HG03558 (cell line): Measurements from ENCODE around the gene VENTX.
"Not testable (repeated sequence)": the region's sequence is repeated elsewhere in the genome, so short reads cannot be mapped to it uniquely, and the experiment has no call there.

ENCODE experiments used
- ATAC-seq: cut with Tn5 transposase; IDR thresholded peaks from one replicate; pipeline ENCODE4 v1.9.1; 2021; ENCODE audit warnings: moderate number of reproducible peaks; ENCODE audit not compliant: unreplicated experiment; ENCODE audit errors: extremely low read depth

The VENTX gene

DNA sequence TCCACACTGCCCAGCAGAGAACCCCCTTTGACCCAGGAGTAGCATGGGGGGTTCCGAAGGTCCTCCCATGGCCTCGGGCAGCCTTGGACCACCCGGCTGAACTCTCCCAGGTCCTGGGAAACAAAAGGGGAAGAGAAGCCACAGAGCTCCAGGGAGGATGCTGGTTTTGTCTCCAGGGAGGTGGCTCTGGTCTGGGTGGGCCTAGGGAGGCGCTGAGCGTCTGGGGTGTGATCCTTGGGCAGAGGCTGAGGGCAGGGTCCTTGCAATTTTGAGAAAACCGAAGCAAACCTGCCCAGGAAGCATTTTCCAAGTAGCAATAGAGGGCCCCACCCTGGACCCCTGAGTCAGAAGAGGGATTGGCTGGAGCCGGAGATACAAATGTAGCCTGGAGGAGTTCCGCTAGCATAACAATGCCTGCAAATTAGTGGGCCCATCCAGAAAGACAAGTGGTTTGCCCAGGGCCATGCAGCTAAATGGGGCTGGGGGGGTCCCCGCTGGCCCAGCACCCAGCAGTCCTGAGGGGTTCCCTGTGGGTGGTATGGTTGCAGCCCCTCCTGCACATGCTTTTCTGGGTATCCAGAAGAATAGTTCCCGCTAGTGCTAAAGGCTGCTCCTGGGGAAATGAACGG lies 5.6 kb upstream of the VENTX start:
- ATAC-seq = no peak

DNA sequence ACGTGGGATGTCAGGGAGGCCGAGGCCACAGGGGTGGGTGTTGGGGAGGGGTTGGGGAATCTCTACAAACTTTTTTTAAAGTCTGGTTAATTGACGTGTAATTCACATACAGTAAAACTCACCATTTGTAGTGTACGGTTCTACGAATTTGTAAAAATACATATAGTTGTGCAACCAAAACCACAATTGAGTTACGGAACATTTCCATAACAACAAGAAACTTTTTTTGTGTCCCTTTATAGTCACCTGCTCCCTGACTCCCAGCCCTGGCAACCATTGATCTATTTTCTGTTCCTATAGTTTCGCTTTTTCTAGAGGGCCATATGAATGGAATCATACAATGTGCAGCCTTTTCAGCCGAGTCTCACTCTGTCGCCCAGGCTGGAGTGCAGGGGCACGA lies 2.9 kb upstream of the VENTX start:
- ATAC-seq = not testable (repeated sequence)

DNA sequence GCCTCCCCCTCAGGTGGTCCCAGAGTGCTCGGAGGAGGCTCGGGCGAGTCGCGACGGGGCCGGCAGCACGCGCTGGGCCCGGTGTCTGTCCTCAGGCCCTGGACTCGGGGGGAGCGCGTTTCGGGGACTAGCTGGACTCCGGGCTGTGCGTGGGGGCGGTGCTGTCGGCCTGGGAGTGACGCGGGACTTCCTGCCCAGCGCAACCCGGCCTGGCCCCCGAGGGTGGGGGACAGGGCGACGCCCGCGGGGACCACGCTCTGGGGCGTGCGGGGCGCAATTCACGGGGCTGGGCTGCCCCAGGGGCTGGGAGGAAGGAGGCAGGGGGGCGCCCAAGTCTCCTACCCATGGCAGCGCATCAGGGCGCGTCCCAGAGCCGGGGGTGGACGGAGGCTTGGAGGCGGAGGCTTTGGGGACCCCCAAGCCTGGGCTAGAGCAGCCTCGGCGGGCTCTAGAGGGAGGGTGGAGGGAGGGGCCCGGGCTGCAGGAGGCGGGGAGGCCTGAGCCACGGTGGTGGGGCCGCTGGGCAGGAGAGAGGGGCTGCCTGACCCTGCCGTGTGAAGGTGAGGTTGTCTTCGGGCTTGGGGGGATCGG lies 2.3 kb upstream of the VENTX start:
- ATAC-seq = no peak

DNA sequence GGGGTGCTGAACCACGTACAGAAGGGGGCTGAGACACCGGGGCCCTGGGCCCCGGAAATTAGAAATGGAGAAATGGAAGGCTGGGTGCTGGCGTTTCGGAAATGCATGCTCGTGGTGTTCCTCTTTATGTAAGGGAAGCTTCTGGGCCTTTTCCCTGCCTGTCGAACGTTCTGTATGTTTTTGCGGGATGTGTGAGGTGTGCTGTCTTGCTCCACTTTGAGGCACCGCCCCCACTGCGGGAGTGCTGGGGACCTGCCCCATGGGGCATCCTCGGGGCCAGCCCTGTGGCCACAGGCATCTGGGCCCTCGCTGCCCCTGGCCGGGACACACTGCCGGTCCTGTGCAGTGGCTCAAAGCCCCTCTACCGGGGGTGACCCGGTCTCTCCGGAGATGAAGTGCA lies 1.7 kb upstream of the VENTX start:
- no peak for ATAC-seq

DNA sequence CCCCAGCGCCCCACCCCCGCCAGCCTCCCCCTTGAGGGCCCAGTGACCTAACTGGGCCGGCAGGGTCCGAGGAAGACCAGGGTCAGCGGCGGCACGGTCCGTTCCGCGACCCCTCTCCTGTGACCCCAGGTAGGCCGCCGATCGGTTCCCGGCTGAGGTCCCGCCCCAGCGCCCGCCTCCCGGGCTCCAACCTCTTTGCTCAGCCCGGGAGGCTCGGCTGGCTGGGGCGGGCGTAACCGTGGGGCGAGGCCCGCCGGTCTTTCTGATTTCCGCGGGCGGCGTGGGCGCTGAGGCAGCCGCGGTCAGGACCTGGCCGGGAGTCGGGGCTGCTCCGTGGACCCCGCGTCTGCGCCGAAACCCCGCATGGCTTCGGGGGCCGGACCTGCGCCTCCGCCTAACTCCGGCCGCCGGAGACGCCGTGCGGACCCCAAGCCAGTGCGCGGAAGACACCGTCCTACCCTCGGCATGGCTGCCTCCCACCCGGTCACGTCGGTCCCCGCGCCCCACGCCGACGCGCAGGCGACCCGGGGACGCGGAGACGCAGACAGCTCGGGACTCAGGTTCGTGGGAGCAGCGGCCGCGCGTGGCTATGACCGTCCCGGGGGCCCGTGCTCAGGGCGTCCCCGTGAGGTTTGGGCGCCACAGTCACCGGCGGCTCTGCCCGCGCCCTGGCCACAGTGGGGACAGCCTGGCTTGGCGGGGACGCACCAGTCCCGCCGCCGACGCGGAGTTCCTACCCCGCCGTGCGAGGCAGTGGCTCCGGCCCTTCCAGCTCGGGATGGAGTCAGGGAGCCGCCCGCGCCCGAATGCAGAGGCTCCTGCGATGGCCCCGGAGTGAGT lies 1.0 kb upstream of the VENTX start:
- no peak for ATAC-seq

DNA sequence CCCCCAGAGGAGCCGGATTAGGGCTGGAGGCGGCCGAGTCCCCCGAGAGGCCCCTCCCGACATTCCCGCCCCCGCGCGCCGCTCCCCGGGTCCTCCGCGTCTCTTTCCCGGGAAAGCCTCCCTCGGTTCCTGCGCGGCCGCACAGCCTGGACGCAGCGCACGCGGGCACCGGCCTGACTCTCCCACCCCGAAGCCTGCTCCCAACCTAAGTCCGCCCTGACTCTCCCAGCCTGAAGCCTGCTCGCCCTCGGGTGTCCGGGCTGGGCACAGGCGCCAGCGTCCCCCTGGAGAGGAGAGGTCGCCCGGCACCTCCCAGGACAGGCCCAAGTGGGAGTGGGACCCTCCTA lies 441 bp upstream of the VENTX start:
- no peak for ATAC-seq

DNA sequence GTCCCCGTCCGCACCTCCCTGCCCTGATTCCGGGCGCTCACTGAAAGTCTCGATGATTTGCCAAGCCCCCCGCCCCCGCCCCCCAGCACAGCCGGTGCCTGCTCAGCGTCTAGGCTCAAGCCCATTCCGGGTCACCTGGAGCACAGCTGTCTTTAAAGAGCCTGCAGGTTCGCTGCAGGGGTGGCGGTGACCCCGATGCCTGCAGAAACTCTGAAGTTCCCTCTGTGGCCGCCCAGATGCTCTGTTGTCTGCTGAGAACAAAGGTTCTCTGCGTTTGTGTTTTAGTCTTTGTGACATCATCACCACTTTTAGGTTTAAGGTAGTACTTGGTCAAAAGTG lies 780 bp downstream of the VENTX start:
- no peak for ATAC-seq

DNA sequence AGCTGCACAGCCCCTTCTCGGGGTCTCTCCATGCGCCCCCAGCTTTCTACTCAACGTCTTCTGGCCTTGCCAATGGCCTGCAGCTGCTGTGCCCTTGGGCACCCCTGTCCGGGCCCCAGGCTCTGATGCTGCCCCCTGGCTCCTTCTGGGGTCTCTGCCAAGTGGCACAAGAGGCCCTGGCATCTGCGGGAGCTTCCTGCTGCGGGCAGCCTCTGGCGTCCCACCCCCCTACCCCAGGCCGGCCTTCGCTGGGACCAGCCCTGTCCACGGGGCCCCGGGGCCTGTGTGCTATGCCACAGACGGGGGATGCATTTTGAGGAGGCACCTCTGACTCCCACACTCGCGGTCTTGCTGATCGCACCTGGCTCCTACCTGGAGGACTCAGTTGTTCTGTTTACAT lies 2.3 kb downstream of the VENTX start:
- no peak for ATAC-seq

DNA sequence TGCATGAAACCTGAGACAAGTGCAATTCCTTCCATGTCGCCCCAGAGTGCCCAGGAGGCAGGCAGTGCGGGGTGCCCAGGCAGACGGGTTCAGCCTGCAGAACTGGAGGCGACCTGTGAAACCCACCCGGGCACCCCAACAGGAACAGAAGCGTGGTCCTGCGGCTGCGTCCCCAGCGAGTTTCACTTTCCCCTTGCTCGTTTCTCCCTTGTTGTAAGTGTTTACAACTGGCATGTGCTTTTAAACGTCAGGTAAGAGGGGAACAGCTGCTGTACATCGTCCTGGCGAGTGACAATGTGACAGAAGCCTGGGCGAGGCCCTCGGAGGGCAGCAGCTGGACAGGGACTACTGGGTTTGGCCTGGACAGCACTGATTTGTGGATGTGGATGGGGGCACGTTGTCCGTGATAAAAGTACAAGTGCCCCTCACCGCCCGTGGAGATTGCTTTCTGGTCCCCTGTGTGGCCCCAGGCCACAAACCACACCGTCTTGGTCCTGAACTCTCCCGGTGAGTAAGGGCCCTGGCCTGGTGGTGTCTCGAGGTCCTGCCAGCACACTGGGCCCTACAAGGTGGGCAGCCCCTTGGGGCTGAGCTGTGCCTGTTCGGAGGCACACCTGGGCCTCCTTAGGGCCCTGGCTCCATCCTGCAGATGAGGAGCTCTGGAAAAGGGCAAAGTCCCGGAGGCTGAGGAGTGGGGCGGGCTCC lies 4.0 kb downstream of the VENTX start:
- no peak for ATAC-seq

DNA sequence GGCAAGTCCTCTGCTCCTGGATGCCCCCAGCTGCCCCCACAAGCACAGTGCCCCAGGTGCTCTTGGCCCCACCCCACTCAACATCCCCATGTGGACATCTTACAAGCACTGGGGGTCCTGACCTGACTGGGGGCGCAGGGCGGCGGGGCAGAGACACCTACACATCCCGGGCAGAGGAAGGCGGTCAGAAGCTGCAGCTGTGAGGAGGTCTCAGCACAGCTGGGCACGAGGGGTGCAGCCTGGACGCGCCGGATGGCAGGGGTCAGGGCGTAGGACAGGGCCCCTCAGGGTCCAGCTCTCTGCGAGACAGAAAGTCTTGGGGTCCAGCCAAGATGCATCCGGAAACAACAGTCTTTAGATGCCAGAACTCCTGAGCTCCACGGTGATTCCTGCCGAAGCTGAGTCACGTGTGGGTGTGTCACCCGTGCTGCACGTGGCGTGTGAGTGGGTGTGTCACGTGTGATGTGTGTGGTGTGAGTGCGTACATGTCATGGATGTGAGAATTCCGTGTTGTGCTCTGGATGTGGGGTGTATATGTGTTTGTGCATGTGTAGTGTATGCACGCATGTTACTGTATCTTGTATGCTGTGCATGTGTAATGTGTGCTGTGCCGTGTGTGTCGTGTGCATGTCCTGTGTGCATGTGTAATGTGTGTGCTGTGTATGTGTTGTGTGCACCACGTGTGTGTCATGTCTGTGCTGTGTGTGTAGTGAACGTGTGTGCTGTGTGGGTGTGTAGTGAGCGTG lies 5.1 kb downstream of the VENTX start:
- no peak for ATAC-seq

DNA sequence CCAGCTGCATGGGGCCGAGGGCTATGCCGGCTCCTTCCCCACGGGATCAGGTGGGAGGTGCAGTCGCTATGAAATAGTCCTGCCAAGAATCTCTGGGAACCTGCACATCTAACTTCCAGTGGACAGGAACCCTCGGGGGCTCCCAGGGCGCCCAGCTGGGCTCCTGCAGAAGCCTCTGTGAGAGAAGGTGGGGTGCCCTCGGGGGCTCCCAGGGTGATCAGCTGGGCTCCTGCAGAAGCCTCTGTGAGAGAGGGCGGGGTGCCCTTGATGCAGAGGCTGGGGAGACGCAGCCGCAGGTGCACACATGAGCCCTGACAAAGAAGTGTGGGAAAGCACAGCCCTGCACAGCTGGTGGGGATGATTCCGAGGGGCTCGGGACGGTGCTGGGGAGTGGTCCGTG lies 5.9 kb downstream of the VENTX start:
- no peak for ATAC-seq

DNA sequence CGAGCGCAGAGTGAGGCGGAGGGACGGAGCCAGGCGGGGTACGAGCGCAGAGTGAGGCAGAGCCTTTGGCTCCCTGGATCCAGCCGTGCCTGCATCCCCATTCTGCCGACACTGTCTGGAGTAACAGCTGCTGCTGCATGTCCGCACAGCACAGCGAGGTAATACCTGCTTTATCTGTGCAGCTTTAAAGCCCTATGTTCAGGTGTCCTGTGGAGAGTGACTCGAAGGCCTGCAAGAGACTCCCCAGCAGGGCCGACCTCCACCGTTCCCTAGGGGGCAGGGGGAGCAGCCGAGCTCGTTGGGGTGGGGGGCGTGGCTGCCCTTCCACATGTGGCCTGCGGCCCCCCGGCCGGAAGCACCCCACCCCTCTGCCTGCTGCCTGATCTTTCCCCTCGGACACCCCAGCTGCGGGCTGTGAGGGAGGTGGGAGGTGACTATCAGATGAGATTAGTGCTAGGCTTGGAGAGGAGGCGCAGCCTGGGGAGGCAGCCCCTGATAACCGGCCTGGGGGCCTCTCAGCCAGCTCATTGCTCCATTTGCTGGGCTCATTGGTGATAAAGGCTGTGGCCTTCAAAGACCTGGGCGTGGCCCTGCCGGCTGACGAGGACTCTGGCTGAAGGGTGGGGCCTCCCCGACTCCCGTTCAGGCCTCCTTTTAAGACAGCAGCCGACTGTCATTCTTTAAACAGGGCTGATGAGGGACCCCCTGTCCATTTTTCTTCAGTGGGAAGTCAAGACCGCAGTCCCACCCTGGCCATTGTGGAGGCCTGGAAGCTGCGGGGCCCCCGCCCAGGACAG lies 8.0 kb downstream of the VENTX start:
- no peak for ATAC-seq

DNA sequence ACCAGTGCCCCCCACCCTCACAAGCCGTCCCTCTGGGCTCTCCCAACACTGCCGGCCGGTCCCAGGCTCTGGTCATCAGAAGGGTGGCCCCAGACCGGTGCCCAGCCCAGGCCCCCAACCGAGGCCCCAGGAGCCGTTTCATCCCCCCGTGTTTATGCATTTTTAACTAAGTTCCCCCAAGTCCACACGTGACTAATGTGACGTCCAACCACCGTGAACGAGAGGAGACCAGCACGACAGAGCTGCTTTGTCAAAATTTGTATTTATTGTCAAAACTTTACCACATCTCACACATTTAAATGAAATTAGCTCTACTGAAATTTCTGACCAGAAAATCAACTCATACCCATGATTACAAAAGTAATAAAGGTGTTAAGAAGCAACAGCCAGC lies 8.6 kb downstream of the VENTX start:
- no peak for ATAC-seq

DNA sequence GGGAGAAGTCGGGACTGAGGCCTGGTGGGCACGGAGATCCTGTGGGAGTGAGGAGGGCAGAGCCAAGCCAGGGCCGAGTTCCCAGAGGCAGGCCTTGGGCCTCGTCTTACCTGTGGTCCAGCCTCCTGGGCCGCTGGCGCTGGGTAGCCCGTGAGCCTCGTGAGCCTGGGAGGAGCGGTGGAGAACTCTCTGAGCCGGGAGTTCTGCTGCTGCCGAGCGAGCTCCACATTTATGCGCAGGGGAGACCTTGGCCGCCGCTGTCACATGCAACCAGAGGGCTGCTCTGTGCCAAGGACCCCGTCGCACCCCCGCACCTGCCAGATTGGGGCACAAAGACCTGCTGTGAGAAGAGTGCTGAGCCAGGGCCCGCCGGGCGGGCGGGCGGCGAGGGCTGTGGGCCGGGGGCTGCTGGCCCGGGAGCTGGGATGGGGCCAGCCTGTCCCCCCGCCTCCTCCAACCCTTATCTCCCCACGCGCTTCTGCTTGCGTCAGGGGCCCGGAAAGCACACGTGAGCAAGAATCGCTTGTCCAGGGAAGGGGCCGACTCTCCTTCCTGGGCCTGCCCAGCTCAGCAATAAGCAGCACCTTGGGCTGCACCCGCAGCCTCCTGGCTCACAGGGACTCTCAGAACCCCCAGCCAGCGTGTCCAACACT lies 10.2 kb downstream of the VENTX start:
- ATAC-seq = no peak

DNA sequence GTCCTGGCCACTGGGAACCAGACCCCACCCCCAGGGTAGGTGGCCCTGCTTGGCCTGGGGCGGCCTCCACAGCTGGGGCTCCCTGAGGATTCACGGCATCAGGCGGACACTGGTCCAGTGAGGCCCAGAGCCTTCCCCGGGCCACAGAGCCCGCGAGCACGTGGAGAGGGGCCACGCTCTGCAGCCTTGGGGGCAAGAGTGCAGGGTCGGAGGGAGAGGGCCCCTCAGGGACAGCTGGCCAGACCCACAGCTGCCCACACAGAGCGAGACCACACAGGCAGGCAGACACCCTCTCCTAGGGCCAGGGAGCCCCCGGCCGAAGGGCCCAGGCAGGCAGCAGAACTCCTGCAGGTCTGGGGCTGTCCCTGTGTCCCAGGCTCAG lies 10.7 kb downstream of the VENTX start:
- ATAC-seq = no peak

DNA sequence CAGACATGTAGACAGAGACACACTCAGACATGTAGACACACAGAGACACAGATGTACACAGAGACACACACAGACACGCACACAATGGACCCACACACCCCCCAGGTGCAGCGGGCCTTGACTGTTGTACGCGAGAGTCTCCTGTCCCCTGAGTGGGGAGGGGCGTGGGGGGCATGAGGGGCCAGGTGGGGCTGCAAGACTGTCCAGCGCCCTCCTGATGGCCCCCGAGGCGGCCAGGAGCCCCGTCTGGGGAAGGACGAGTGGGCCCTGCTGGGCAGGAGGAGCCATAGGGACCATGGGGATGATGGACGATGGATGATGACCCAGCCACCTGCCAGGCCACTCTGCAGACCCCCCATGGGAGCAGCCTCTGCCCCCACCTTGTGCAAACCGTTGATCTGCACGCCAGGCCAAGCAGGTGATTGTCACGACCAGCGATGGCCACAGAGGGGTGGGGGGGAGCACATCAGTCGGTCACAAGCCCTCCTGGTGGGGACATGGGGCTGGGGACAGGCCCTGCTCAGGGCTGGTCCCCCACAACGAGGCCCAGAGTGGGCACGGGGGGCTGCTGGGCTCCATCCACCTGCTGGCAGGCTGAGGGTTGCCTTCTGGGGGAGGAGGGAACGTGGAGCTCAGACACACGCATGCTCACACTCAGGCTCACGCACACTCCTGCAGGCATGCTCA lies 11.6 kb downstream of the VENTX start:
- no peak for ATAC-seq

DNA sequence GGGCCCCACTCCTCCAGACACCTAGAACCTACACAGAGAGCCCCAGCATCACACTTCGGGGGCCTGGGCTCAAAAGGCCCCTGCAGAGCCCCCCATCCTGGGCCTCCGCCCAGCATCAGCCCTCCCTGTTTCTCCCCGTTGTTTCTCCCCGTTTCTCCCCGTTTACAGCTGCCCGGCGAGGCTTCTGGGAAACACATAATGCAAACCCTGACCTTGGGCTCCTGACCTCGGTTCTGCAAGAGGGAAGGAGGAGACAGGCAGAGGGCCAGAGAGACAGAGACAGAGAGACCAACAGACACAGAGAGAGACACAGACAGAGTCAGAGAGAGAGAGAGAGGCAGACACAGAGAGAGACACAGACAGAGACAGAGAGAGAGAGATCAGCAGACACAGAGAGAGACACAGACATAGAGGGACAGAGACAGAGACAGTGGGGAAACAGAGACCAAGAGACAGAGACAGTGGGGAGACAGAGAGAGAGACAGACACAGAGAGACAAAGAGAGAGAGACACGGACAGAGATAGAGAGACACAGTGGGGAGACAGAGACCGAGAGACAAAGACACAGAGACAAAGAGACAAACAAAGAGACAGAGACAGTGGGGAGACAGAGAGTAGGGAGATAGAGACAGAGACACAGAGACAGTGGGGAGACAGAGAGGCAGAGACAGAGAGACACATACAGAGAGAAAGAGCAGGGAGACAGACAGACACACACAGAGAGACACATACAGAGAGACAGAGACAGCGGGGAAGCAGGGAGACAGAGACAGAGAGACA lies 12.5 kb downstream of the VENTX start:
- ATAC-seq = no peak
